Ammon's horn (tissue), 1 donor: ENCODE data around the gene KLKB1.
"Not testable (repeated sequence)": the region's sequence is repeated elsewhere in the genome, so short reads cannot be mapped to it uniquely, and the experiment has no call there.

ENCODE experiments used
- DNase-seq: peaks from one replicate; pipeline ENCODE4 v3.0.0-alpha.2; 2016; ENCODE audit warnings: low spot score

The KLKB1 gene

GRCh38 chr4:186226521-186227189, 652 bp upstream of the KLKB1 start:
- no peak for DNase-seq

- no peak for DNase-seq
Measured at GRCh38 chr4:186227744-186228513, 622 bp downstream of the KLKB1 start.

DNA sequence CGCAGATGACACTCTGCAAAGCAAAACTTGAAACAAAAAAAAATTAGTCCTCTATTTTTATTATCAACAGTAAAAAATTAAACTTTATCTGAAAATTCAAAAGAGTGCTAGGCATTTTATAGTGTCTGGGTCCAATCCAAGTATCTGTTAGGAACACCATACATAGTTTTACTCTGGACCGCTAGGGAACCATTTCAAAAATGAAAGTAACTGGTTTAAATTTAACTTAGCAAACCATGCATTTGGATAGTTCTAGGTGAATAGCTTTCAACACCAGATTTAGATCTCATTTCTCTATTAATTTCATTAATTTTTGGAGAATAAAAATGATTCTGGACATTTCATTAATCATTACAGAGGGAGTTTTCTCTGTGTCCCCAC, 1.2 kb downstream of the KLKB1 start:
- no peak for DNase-seq

GRCh38 chr4:186234367-186234766, 7.1 kb downstream of the KLKB1 start:
- DNase-seq: no peak

GRCh38 chr4:186236126-186236525, 8.8 kb downstream of the KLKB1 start:
- no peak for DNase-seq

DNA sequence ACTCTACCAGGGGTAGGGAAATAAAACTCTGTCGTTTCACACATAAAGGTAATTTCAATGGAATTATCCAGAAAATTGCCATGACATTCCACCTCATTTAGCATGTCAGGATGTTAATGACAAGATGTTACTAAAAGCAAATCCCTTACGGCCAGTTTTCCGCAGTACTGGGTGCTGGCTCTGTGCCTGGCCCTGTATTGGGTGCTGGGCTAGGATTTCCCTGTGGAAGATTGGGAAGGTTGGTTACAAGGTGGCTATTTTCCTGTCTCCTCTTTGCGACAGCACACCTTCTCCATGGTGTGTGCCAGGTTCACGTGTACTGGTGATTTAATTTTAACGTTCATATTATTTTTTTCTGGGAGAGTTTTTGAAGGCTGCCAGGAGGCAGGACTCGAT, 13.1 kb downstream of the KLKB1 start:
- DNase-seq: no peak

DNA sequence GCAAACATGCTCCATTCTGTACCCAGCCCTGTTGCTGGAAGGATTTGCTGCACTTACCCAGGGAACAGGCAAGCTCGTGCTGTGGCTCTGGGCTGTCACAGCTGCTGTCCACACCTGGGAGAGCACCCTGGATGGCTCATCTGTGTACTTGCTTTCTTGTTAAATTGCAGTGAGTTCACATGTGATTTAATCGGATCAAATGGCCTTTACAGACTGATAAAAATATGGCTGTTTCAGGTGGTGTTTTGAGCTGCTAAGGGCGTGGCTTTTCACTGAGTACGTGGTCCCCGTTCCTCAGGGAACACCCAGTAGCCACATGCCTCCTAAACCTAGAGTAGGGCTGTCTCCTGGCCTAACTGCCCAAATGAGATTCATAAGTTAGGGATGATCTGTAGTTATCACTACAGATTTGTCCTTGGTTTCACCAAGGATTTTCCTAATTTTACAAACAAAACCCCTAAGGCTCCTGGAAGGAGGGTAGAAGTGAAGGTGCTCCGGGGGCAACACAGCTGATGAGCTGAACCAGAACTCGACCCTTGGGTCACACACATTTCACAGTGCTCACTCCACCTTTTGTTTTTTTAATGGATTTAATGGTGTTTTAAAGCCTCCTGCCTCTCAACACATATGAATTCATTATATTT, 13.7 kb downstream of the KLKB1 start:
- no peak for DNase-seq

DNA sequence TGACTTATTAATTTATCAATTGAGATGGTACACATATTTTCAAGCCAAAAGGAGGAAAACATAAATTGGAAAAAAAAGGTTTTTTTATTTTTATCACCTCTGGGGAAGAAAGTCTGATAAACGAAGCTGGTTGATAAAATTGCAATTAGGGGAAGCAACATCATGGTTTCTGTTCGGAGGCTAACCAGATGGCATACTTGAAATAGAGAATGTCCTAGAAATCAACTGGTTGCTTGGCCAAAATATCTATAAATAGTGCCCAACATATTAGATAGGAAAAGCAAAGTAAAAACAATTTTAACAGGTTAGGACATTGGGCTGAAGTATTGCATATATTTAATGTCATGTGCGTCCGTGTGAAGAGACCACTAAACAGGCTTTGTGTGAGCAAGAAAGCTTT, 14.3 kb downstream of the KLKB1 start:
- no peak for DNase-seq

DNA sequence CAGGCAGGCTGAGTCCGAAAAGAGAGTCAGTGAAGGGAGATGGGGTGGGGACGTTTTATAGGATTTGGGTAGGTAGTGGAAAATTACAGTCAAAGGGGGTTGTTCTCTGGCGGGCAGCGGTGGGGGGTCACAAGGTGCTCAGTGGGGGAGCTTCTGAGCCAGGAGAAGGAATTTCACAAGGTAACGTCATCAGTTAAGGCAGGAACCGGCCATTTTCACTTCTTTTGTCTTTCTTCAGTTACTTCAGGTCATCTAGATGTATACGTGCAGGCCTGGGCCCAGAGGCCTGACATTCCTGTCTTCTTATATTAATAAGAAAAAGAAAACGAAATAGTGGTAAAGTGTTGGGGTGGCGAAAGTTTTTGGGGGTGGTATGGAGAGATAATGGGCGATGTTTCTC, 14.7 kb downstream of the KLKB1 start:
- not testable (repeated sequence) for DNase-seq

GRCh38 chr4:186243331-186243730, 16.0 kb downstream of the KLKB1 start:
- no peak for DNase-seq

DNA sequence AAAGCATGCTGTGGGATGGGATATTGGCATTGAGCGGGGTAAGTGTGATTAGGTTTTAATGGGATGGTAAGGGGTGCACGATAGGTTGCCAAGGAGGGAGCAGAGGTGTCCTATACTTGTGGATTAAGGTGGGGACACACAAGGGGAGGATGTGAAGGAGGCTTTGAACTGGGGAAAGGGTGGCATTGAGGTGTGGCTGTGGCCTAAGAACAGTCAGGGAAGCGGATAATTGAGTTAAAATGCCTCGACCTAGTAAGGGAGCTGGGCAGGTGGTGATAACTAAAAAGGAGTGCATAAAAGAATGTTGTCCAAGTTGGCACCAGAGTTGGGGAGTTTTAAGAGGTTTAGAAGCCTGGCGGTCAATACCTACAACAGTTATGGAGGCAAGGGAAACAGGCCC, 17.5 kb downstream of the KLKB1 start:
- no peak for DNase-seq

- not testable (repeated sequence) for DNase-seq
Measured at GRCh38 chr4:186247062-186247752, 19.9 kb downstream of the KLKB1 start.

DNA sequence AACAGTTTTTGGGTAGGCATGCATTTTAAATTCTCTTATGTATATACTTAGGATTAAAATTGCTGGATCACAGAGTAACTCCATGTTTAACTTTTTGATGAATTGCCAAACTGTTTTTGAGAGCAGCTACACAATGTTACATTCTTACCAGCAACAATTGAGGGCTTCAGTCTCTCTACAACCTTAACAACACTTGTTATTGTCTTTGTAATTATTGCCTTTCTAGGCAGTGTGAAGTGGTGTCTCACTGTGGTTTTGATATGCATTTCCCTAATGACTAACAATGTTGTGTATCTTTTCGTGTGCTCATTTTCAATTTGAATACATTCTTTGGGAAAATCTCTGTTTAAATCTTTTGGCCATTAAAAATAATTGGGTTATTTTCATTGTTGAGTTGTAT, 21.3 kb downstream of the KLKB1 start:
- peak; percentile 21 for DNase-seq

GRCh38 chr4:186249785-186250754, 22.8 kb downstream of the KLKB1 start:
- no peak for DNase-seq

GRCh38 chr4:186250760-186251159, 23.5 kb downstream of the KLKB1 start:
- DNase-seq: no peak

GRCh38 chr4:186255122-186255521, 27.8 kb downstream of the KLKB1 start:
- DNase-seq: no peak

- no peak for DNase-seq
Measured at GRCh38 chr4:186258216-186258811, 31.0 kb downstream of the KLKB1 start.

DNA sequence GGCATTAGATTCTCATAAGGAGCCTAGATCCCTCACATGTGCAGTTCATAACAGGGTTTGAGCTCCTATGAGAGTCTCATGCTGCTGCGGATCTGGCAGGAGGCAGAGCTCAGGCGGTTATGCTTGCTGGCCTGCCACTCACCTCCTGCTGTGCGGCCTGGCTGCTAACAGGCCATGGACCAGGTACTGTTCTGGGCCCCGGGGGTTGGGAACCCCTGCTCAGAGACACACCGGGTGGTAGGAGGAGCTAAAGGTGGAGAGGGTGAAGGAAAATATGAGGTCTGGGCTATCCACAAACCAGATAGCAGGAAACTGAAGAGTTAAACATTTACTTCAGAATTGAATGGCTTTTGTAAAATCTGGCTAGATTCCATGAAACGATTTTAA, 32.8 kb downstream of the KLKB1 start:
- DNase-seq: no peak

GRCh38 chr4:186260504-186261448, 33.5 kb downstream of the KLKB1 start:
- DNase-seq: no peak

DNA sequence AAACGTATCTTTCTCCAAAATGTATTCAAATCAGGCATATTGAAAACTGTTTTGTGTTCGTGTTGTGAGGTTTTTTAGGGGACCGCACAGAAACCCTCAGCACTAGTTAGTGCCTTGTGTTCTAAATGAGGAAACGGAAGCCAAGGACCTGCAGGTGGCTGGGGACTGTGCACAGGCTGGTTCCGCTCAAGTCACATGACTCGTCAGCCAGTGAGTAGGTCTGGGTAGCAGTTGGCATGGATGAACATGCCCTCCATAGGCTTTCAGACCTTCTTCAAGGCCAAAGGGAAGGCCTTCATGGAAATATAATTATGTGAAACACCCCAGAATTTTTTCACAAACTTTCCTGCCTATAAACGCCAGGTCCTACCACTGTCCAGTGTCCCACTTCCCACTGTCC, 37.4 kb downstream of the KLKB1 start:
- no peak for DNase-seq
